Suprapubic skin (tissue), 4 donors: Measurements from ENCODE around the gene EGLN3.

Experiments used
- CTCF ChIP-seq, 2 donors: fragments of 200-600 bp in 1 of 2; fragments of 450-650 bp in 1 of 2; sonication (generic) in 1 of 2; IDR thresholded peaks; one replicate each; pipeline ENCODE4 v1.5.1; 2016 to 2019; ENCODE audit warnings: antibody characterized with exemption in 2 of 2, mild to moderate bottlenecking in 1 of 2, moderate library complexity in 1 of 2
- EP300 ChIP-seq: sonication (generic); formaldehyde crosslinking; IDR thresholded peaks from one replicate; pipeline ENCODE4 v1.6.1; 2017; ENCODE audit warnings: antibody characterized with exemption
- POLR2A ChIP-seq, 2 donors: fragments of 450-650 bp; IDR thresholded peaks; one replicate each; pipeline ENCODE4 v1.6.1; 2017; ENCODE audit warnings: antibody characterized with exemption in 2 of 2, mild to moderate bottlenecking in 2 of 2, moderate library complexity in 2 of 2
- POLR2AphosphoS5 ChIP-seq, 3 donors: sonication (generic); formaldehyde crosslinking; IDR thresholded peaks; one replicate each; pipeline ENCODE4 v1.6.1; 2017; ENCODE audit warnings: antibody characterized with exemption in 3 of 3

- TF ChIP-seq POLR2AphosphoS5 (IDR thresholded peaks at IDR 0.05) (no peak), CTCF (IDR thresholded peaks at IDR 0.05) (no peak), POLR2A (IDR thresholded peaks at IDR 0.05) (no peak), EP300 (no peak)
Measured at GRCh38 chr14:33922125-33922524, 28.7 kb downstream of the EGLN3 start.
